Thyroid gland (tissue), 4 donors: Measurements from ENCODE around the gene ACER2. TPM values are rescaled to one million over a fixed set of nuclear protein-coding genes. Genes with fewer than 3 reads are reported as not detected.

Experiments
- DNase-seq, 2 donors: peaks; one replicate each; pipeline ENCODE4 v3.0.0-alpha.2; 2019
- H3K27ac ChIP-seq, 3 donors: fragments of 200-600 bp; sonication (generic); 1 replicate in 2 of 3; 2 replicates in 1 of 3; pipeline ENCODE4 v1.5.1; 2016 to 2019; ENCODE audit warnings: mild to moderate bottlenecking in 1 of 3, moderate library complexity in 1 of 3
- H3K27me3 ChIP-seq: fragments of 200-600 bp; sonication (generic); one replicate; pipeline ENCODE4 v1.5.1; 2019
- H3K36me3 ChIP-seq, 2 donors: fragments of 200-600 bp; sonication (generic); one replicate each; pipeline ENCODE4 v1.5.1; 2016 to 2019
- H3K4me1 ChIP-seq, 2 donors: fragments of 200-600 bp; sonication (generic); one replicate each; pipeline ENCODE4 v1.5.1; 2017 to 2019
- H3K4me3 ChIP-seq, 3 donors: fragments of 200-600 bp; sonication (generic); replicated peaks in 1 of 3; 1 replicate in 2 of 3; 2 replicates in 1 of 3; pipeline ENCODE4 v1.5.1; 2016; ENCODE audit warnings: mild to moderate bottlenecking in 1 of 3
- H3K9me3 ChIP-seq: fragments of 200-600 bp; sonication (generic); one replicate; pipeline ENCODE4 v1.5.1; 2017
- POLR2A ChIP-seq, 2 donors: fragments of 450-650 bp; IDR thresholded peaks; one replicate each; pipeline ENCODE4 v1.6.1; 2017; ENCODE audit warnings: antibody characterized with exemption in 2 of 2, mild to moderate bottlenecking in 2 of 2, moderate library complexity in 1 of 2
- WGBS, 2 donors: methylation state at CpG; one replicate each; pipeline ENCODE4 v1.1.5; 2017; 5-methylcytosine and 5-hydroxymethylcytosine counted together
- intact Hi-C: fragments of 100-400 bp; cut with DNase I; formaldehyde crosslinking; loops from one replicate; pipeline ENCODE4 v1.15.1; 2023
- total RNA-seq, 4 donors: library from RNA; depleted of rRNA; stranded (reverse); fragments of >200 nt; gene quantifications; one replicate each; pipeline ENCODE4 v1.2.3, GENCODE V29; 2016
- TF ChIP-seq, protein P1 (sequence below), 6 experiments: fragments of 200-600 bp in 3 of 6; fragments of 450-650 bp in 3 of 6; sonication (generic) in 3 of 6; IDR thresholded peaks; one replicate each; pipeline ENCODE4 v1.5.1; 2016 to 2019; ENCODE audit warnings: antibody characterized with exemption in 6 of 6, mild to moderate bottlenecking in 2 of 6, inconsistent platforms in 1 of 6, moderate library complexity in 1 of 6

ACER2 gene
- total RNA-seq, 4 donors from 2014 or later, result 2.6 to 9.3 (median 6.4) TPM

DNA sequence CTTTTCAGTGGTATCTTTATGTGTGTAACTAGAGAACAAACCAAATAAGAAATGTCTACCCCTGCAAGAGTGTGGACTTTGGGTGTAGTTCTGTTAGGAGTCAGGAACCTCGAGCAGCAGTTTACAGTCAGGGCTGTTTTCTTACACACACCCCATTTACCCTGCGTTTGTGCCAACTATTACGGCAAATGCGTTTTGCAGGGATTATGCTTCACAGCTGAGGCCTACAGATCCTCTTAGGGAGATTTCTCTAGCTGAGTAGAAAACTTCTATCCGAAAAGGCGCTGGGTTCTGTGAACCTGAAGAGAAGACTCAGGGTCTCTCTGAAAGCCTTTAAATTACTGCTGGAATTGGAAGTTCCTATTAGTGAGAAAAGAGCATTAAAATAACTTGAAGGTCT, 51.4 kb downstream of the ACER2 start:
- WGBS, 2 donors, result 81 to 86% methylated on average over 6 of the region's 6 CpGs

DNA sequence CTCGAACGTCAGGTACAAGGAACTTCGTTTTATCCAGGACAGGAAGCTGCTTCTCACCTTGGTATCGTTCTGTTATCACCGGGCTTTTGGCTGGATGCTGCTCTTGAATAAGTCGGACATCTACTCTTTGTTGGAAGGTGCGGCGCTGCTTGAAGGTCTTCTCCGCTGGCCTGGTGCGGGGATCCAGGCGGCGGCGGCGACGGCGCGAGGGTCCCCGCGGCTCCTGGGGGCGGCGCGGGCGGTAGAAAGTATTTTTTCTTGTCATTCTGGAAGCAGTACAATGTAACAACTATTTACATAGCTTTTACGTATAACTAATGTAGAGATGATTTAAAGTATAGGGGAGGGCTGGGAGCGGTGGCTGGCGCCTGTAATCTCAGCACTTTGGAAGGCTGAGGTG, 52.3 kb downstream of the ACER2 start:
- intact Hi-C loops, result no loop called here
- H3K4me3 ChIP-seq, result no peak overlapping the region
- TF ChIP-seq, protein P1, sequence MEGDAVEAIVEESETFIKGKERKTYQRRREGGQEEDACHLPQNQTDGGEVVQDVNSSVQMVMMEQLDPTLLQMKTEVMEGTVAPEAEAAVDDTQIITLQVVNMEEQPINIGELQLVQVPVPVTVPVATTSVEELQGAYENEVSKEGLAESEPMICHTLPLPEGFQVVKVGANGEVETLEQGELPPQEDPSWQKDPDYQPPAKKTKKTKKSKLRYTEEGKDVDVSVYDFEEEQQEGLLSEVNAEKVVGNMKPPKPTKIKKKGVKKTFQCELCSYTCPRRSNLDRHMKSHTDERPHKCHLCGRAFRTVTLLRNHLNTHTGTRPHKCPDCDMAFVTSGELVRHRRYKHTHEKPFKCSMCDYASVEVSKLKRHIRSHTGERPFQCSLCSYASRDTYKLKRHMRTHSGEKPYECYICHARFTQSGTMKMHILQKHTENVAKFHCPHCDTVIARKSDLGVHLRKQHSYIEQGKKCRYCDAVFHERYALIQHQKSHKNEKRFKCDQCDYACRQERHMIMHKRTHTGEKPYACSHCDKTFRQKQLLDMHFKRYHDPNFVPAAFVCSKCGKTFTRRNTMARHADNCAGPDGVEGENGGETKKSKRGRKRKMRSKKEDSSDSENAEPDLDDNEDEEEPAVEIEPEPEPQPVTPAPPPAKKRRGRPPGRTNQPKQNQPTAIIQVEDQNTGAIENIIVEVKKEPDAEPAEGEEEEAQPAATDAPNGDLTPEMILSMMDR (IDR thresholded peaks at IDR 0.05), result no peak
- TF ChIP-seq POLR2A (IDR thresholded peaks at IDR 0.05), result no peak
- 97% methylated on average over 26 of the region's 26 CpGs for WGBS, 2 donors
- no peaks in the 10 kb centered on the region for H3K36me3 ChIP-seq
- H3K9me3 ChIP-seq, result no peaks in the 10 kb centered on the region
- peaks cover 3 to 26% of the 10 kb centered on the region in 2 donors for H3K4me1 ChIP-seq
- DNase-seq, result no peak
- no peaks in the 10 kb centered on the region for H3K27me3 ChIP-seq
- no peak overlapping the region for H3K27ac ChIP-seq

More for the DNA sequence above, 51.4 kb downstream of the ACER2 start:
- H3K27ac ChIP-seq, result no peak overlapping the region
- no peaks in the 10 kb centered on the region for H3K9me3 ChIP-seq
- H3K4me1 ChIP-seq, result peaks cover 2 to 18% of the 10 kb centered on the region in 2 donors
- no peak for DNase-seq
- no peaks in the 10 kb centered on the region for H3K36me3 ChIP-seq
- no peak overlapping the region for H3K4me3 ChIP-seq
- intact Hi-C loops, result no loop called here
- no peaks in the 10 kb centered on the region for H3K27me3 ChIP-seq
- TF ChIP-seq, protein P1 (IDR thresholded peaks at IDR 0.05), result no peak
- no peak for TF ChIP-seq POLR2A (IDR thresholded peaks at IDR 0.05)

DNA sequence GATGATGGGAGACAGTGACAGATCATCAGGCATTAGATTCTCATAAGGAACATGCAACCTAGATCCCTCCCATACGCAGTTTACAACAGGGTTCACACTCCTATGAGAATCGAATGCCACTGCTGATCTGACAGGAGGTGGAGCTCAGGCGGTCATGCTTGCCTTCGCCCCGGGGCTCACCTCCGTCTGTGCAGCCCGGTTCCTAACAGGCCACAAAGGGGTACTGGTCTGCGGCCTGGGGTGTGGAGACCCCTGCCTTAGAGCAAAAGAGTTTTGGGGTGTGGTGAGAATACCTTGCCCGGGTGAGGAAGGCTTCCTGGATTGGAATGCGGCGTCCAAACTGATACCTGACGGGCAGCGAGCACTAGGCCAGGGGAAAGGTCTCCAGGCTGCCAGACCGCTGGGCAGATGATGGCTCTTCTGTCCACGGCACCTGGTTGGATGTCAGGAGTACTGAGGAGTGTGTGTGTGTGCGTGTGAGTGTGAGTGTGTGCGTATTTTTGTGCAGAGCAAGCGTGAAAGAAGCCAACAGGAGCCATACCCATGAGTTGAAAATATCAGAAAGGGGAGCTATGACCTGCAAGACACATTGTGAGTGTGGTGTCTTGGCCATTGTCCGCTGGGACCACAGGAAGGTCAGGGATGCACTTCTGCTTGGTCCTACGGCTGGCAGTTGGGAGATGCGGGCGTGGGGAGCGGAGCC, 55.4 kb downstream of the ACER2 start:
- Histone ChIP-seq H3K4me1 (peaks cover 3 to 25% of the 10 kb centered on the region in 2 donors), H3K9me3 (no peaks in the 10 kb centered on the region), H3K27me3 (no peaks in the 10 kb centered on the region), H3K36me3 (no peaks in the 10 kb centered on the region), H3K4me3 (peak overlapping the region in 1 of 3 donors; percentile 36), H3K27ac (no peak overlapping the region)
- DNase-seq, result peak in 1 of 2 donors; percentile 4
- no peak for TF ChIP-seq POLR2A (IDR thresholded peaks at IDR 0.05)
- TF ChIP-seq, protein P1 (IDR thresholded peaks at IDR 0.05), result no peak
- WGBS, 2 donors, result 72 to 80% methylated on average over 15 to 23 of the region's 23 CpGs
- intact Hi-C loops, result no loop called here

DNA sequence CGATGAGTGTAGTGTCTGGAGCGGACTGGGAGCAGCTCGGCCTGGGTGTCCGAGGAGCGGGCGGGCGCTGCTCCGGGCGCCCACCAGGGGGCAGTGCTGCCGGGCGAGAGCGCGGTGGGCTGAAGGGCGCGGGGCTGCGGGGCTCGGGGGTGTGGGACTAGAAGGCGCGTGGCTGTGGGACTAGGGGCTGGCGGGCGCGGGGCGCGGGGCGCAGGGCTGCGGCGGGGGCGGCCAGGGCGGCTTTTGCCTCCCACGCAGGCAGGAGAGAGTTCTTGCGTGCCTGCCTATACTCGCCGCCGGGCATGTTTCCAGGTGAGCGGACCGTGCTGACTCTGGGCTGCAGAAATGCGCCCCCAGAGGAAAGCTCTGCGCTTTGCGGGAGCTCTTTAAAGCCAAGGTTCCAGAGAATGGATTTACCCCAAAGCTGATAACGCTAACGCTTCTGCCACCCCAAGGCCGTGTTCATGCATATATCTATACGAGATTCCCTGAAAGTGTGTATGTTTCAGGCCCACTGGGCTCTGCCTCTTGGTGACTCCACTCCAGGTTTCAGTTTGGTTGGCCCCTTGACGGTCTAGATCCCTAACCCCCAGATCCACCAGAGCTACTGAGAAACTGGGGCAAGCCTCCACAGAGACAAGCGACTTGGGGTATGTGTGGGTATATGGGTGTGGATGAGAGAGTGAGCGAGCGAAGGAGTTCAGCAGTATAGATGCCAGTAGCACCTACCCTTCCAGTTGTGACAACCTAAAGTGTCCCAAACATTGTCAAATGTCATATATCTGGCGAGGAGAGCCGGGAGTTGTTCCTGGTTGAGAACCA, 56.2 kb downstream of the ACER2 start:
- WGBS, 2 donors, result 15 to 44% methylated on average over 13 to 42 of the region's 49 CpGs
- intact Hi-C loops, result no loop called here

More for the DNA sequence above, 56.2 kb downstream of the ACER2 start:
- peaks cover 3 to 29% of the 10 kb centered on the region in 2 donors for H3K4me1 ChIP-seq
- TF ChIP-seq, protein P1 (IDR thresholded peaks at IDR 0.05), result peak; percentile 11 to 96 (median 65)
- no peak for TF ChIP-seq POLR2A (IDR thresholded peaks at IDR 0.05)
- H3K36me3 ChIP-seq, result no peaks in the 10 kb centered on the region
- peak overlapping the region in 1 of 3 donors; percentile 0 for H3K27ac ChIP-seq
- peak overlapping the region in 2 of 3 donors; percentile 11 to 36 for H3K4me3 ChIP-seq
- H3K27me3 ChIP-seq, result no peaks in the 10 kb centered on the region
- peak; percentile 85 for DNase-seq
- no peaks in the 10 kb centered on the region for H3K9me3 ChIP-seq
